Neural cell (in vitro differentiated cells): ENCODE data around the gene KLHL17. TPM values are rescaled to one million over a fixed set of nuclear protein-coding genes. Genes with fewer than 3 reads are reported as not detected.

Experiments used
- H2AFZ ChIP-seq: fragments of 200-600, 300-800 bp; sonication (generic), shearing (Covaris generic); 2 replicates; pipeline ENCODE4 v1.6.0; 2014; ENCODE audit warnings: low read depth, mild to moderate bottlenecking, antibody characterized with exemption, low read length, moderate library complexity
- H3F3A ChIP-seq: fragments of 200-600 bp; shearing (Covaris generic); 2 replicates; pipeline ENCODE4 v1.6.1; 2016; ENCODE audit warnings: mild to moderate bottlenecking, moderate library complexity, mixed read lengths, antibody characterized with exemption, low read length; ENCODE audit not compliant: insufficient read depth, poor library complexity, severe bottlenecking
- H3K27ac ChIP-seq: fragments of 200-600, 300-800 bp; sonication (generic), shearing (Covaris generic); 2 replicates; pipeline ENCODE4 v1.5.1; 2014; ENCODE audit warnings: mild to moderate bottlenecking, low read length, moderate library complexity
- H3K27me3 ChIP-seq: fragments of 300-800, 200-600 bp; sonication (generic), shearing (Covaris generic); 2 replicates; pipeline ENCODE4 v1.6.0; 2014; ENCODE audit warnings: mild to moderate bottlenecking, low read depth, low read length, moderate library complexity; ENCODE audit not compliant: insufficient read depth
- H3K36me3 ChIP-seq: fragments of 300-800, 200-600 bp; sonication (generic), shearing (Covaris generic); 2 replicates; pipeline ENCODE4 v1.5.1; 2014; ENCODE audit warnings: mild to moderate bottlenecking, antibody characterized with exemption, low read length, moderate library complexity; ENCODE audit not compliant: insufficient read depth
- H3K4me2 ChIP-seq: fragments of 300-800, 200-600 bp; sonication (generic), shearing (Covaris generic); 2 replicates; pipeline ENCODE4 v1.6.0; 2014; ENCODE audit warnings: mild to moderate bottlenecking, low read length
- H3K4me3 ChIP-seq: fragments of 300-800, 200-600 bp; sonication (generic), shearing (Covaris generic); 2 replicates; pipeline ENCODE4 v1.5.1; 2014; ENCODE audit warnings: mild to moderate bottlenecking, low read length, moderate library complexity
- H3K79me2 ChIP-seq: fragments of 200-600 bp; shearing (Covaris generic); replicated peaks from 2 replicates; pipeline ENCODE4 v1.6.0; 2014; ENCODE audit warnings: mild to moderate bottlenecking, low read length, moderate library complexity; ENCODE audit not compliant: insufficient read depth
- H3K9ac ChIP-seq: fragments of 300-800, 200-600 bp; sonication (generic), shearing (Covaris generic); 2 replicates; pipeline ENCODE4 v1.6.1; 2016; ENCODE audit warnings: mild to moderate bottlenecking, low read length, mixed read lengths
- H3K9me2 ChIP-seq: fragments of 200-600 bp; shearing (Covaris generic); 2 replicates; pipeline ENCODE4 v1.6.1; 2016; ENCODE audit warnings: mild to moderate bottlenecking, low read length, mixed read lengths; ENCODE audit not compliant: insufficient read depth
- H3K9me3 ChIP-seq: fragments of 200-600, 300-800 bp; sonication (generic), shearing (Covaris generic); 2 replicates; pipeline ENCODE4 v1.6.1; 2016; ENCODE audit warnings: mild to moderate bottlenecking, mixed run types, low read length, moderate library complexity, mixed read lengths
- H4K20me1 ChIP-seq: fragments of 200-600 bp; shearing (Covaris generic); 2 replicates; pipeline ENCODE4 v1.6.1; 2016; ENCODE audit warnings: mild to moderate bottlenecking, mixed run types; ENCODE audit not compliant: insufficient read depth
- EP300 ChIP-seq: fragments of 450-650 bp; conservative IDR thresholded peaks from 2 replicates; pipeline ENCODE4 v1.6.1; 2014; ENCODE audit warnings: antibody characterized with exemption, mild to moderate bottlenecking, moderate library complexity; ENCODE audit not compliant: poor library complexity, severe bottlenecking
- EZH2 ChIP-seq: fragments of 200-600, 300-800 bp; shearing (Covaris generic), sonication (generic); IDR thresholded peaks from 2 replicates; pipeline ENCODE4 v1.6.1; 2014; ENCODE audit warnings: antibody characterized with exemption, low read length, borderline replicate concordance, mild to moderate bottlenecking; ENCODE audit not compliant: insufficient read depth, poor library complexity, severe bottlenecking
- MXI1 ChIP-seq: fragments of 450-650 bp; conservative IDR thresholded peaks from 2 replicates; pipeline ENCODE4 v1.6.1; 2014; ENCODE audit warnings: antibody characterized with exemption, mild to moderate bottlenecking; ENCODE audit not compliant: poor library complexity, severe bottlenecking
- POLR2AphosphoS5 ChIP-seq: IDR thresholded peaks from 2 replicates; pipeline ENCODE4 v1.6.1; 2012
- RAD21 ChIP-seq: fragments of 450-650 bp; conservative IDR thresholded peaks from 2 replicates; pipeline ENCODE4 v1.6.1; 2014; ENCODE audit warnings: antibody characterized with exemption, mild to moderate bottlenecking, moderate library complexity
- SMC3 ChIP-seq: fragments of 450-650 bp; conservative IDR thresholded peaks from 2 replicates; pipeline ENCODE4 v1.6.1; 2014; ENCODE audit warnings: antibody characterized with exemption, mild to moderate bottlenecking, moderate library complexity; ENCODE audit not compliant: poor library complexity
- TAF1 ChIP-seq: IDR thresholded peaks from 2 replicates; pipeline ENCODE4 v1.6.1; 2012; ENCODE audit warnings: low read depth
- polyA plus RNA-seq: library from polyadenylated mRNA; depleted of rRNA; stranded (reverse); fragments of >200 nt; gene quantifications from 2 replicates; pipeline ENCODE4 v1.2.3, GENCODE V29; 2014
- TF ChIP-seq, protein P1 (sequence below): fragments of 450-650 bp; IDR thresholded peaks from 2 replicates; pipeline ENCODE4 v1.5.1; 2014; ENCODE audit warnings: antibody characterized with exemption, mild to moderate bottlenecking, moderate library complexity; ENCODE audit not compliant: poor library complexity, severe bottlenecking
- TF ChIP-seq, protein P2 (sequence below): IDR thresholded peaks from 2 replicates; pipeline ENCODE4 v1.6.1; 2012; ENCODE audit warnings: borderline replicate concordance

Gene KLHL17
- polyA plus RNA-seq, 1 donor from 2014 or later, result 52.3 TPM

DNA sequence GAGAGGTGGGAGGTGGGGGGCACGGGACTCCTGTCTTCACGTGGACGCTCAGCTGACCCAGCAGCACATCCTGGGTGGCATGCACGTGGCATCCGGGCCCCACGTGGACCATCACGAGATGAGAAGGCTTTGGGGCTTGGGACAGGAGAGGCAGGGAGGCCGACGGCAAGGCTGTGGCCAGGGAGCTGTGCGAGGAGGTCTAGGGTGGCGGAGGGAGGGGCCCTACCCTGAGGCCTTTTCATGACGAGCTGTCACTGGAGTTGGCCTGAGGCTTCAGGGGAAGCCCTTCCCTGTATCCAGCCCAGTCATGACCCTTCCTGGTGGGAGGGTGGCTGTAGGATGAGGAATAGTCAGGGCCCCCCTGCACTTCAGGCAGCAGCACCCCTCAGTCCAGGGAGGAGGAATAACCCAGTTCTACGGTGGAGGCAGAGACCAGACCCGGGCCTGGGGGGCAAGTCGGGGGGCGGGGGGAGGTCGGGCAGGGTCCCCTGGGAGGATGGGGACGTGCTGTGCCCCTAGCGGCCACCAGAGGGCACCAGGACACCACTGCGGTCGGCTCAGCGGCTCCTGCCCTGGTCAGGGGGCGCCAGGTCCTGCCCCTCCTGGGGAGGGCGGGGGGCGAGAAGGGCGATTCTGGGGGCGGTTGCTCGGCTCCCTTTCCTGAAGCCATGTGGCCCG, 23.6 kb downstream of the KLHL17 start:
- Histone ChIP-seq H3K4me2 (no peak overlapping the region), H3K9ac (no peak overlapping the region), H3K9me3 (no peaks in the 10 kb centered on the region), H3K9me2 (no peaks in the 10 kb centered on the region), H3K36me3 (no peaks in the 10 kb centered on the region), H3K79me2 (no peaks in the 10 kb centered on the region), H3K27ac (no peak overlapping the region), H3K4me3 (peak overlapping the region; percentile 40), H3K27me3 (no peaks in the 10 kb centered on the region), H3F3A (no peaks in the 10 kb centered on the region), H2AFZ (no peak overlapping the region), H4K20me1 (no peaks in the 10 kb centered on the region)
- TF ChIP-seq, protein P1, sequence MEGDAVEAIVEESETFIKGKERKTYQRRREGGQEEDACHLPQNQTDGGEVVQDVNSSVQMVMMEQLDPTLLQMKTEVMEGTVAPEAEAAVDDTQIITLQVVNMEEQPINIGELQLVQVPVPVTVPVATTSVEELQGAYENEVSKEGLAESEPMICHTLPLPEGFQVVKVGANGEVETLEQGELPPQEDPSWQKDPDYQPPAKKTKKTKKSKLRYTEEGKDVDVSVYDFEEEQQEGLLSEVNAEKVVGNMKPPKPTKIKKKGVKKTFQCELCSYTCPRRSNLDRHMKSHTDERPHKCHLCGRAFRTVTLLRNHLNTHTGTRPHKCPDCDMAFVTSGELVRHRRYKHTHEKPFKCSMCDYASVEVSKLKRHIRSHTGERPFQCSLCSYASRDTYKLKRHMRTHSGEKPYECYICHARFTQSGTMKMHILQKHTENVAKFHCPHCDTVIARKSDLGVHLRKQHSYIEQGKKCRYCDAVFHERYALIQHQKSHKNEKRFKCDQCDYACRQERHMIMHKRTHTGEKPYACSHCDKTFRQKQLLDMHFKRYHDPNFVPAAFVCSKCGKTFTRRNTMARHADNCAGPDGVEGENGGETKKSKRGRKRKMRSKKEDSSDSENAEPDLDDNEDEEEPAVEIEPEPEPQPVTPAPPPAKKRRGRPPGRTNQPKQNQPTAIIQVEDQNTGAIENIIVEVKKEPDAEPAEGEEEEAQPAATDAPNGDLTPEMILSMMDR, result peak; percentile 66
- peak; percentile 72 for TF ChIP-seq RAD21
- peak; percentile 67 for TF ChIP-seq SMC3
- TF ChIP-seq EP300, result no peak

DNA sequence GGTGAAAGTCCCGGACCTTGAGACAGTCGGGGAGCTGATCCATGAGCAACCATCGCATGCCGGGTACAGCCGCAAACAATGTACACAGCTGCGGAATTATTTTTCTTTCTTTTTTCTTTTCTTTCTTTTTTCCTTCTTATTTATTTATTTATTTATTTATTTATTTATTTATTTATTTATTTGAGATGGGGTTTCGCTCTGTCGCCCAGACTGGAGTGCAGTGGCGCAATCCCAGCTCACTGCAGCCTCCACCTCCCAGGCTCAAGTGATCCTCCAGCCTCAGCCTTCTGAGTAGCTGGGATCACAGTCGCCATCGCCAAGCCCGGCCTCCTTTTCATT, 24.1 kb downstream of the KLHL17 start:
- Histone ChIP-seq H3K27me3 (no peaks in the 10 kb centered on the region), H3F3A (no peaks in the 10 kb centered on the region), H3K4me3 (peak overlapping the region; percentile 40), H3K27ac (no peak overlapping the region), H3K9me2 (no peaks in the 10 kb centered on the region), H3K9ac (no peak overlapping the region), H3K36me3 (no peaks in the 10 kb centered on the region), H2AFZ (no peak overlapping the region), H3K9me3 (no peaks in the 10 kb centered on the region), H3K4me2 (no peak overlapping the region), H4K20me1 (no peaks in the 10 kb centered on the region), H3K79me2 (no peaks in the 10 kb centered on the region)
- TF ChIP-seq SMC3, result no peak
- TF ChIP-seq EZH2, result no peak
- no peak for TF ChIP-seq RAD21
- no peak for TF ChIP-seq TAF1
- TF ChIP-seq, protein P2, sequence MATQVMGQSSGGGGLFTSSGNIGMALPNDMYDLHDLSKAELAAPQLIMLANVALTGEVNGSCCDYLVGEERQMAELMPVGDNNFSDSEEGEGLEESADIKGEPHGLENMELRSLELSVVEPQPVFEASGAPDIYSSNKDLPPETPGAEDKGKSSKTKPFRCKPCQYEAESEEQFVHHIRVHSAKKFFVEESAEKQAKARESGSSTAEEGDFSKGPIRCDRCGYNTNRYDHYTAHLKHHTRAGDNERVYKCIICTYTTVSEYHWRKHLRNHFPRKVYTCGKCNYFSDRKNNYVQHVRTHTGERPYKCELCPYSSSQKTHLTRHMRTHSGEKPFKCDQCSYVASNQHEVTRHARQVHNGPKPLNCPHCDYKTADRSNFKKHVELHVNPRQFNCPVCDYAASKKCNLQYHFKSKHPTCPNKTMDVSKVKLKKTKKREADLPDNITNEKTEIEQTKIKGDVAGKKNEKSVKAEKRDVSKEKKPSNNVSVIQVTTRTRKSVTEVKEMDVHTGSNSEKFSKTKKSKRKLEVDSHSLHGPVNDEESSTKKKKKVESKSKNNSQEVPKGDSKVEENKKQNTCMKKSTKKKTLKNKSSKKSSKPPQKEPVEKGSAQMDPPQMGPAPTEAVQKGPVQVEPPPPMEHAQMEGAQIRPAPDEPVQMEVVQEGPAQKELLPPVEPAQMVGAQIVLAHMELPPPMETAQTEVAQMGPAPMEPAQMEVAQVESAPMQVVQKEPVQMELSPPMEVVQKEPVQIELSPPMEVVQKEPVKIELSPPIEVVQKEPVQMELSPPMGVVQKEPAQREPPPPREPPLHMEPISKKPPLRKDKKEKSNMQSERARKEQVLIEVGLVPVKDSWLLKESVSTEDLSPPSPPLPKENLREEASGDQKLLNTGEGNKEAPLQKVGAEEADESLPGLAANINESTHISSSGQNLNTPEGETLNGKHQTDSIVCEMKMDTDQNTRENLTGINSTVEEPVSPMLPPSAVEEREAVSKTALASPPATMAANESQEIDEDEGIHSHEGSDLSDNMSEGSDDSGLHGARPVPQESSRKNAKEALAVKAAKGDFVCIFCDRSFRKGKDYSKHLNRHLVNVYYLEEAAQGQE, result no peak
- no peak for TF ChIP-seq EP300
- no peak for TF ChIP-seq MXI1
- no peak for TF ChIP-seq POLR2AphosphoS5
- TF ChIP-seq, protein P1, result no peak
